HCT116 (cell line): Measurements from ENCODE around the gene RBM33. TPM values are rescaled to one million over a fixed set of nuclear protein-coding genes. Genes with fewer than 3 reads are reported as not detected.
A peak's percentile ranks its signal among the peaks of the same experiment; 100 is the strongest.

Experiments used
- ATAC-seq: fragments of 200-7000 bp; cut with Tn5 transposase; 2 replicates; pipeline ENCODE4 v1.9.1; 2020; ENCODE audit warnings: mild to moderate bottlenecking, moderate library complexity
- BruUV-seq: library from RNA; stranded (reverse); fragments of 400-500 nt; replicated peaks from 2 replicates; lab custom pipeline; 2021; lab: Mats Ljungman, UMichigan
- CTCF ChIA-PET: fragments of 300-600 bp; sonication (Branson Sonifier 250); formaldehyde crosslinking; loops from one replicate; lab custom pipeline; 2021; ENCODE audit warnings: antibody characterized with exemption; lab: Charles Lee
- POLR2A ChIA-PET: fragments of 300-600, 350-600 bp; sonication (Branson Sonifier 250); formaldehyde crosslinking; loops from one replicate; lab custom pipeline; 2021; ENCODE audit warnings: antibody characterized with exemption; lab: Charles Lee
- RAD21 ChIA-PET, 2 experiments: fragments of 300-600 bp; sonication (Branson Sonifier 250); formaldehyde crosslinking; loops; one replicate each; lab custom pipeline; 2023; ENCODE audit warnings: low total read pairs in 2 of 2; ENCODE audit not compliant: uncharacterized antibody in 2 of 2, unreplicated experiment in 2 of 2, low non-redundant PET in 1 of 2; lab: Charles Lee
- DNase-seq: peaks from one replicate; pipeline ENCODE4 v3.0.0-alpha.2; 2010; ENCODE audit warnings: low read depth, low spot score
- H2AFZ ChIP-seq: fragments of 200-600 bp; shearing (Covaris generic), sonication (generic); 2 replicates; pipeline ENCODE4 v1.6.1; 2017; ENCODE audit warnings: low read depth, mixed run types, mixed read lengths, antibody characterized with exemption, low read length; ENCODE audit not compliant: poor library complexity, severe bottlenecking
- H3K27ac ChIP-seq: 2 replicates; pipeline ENCODE4 v1.5.1; 2012; ENCODE audit warnings: low read depth, low read length
- H3K27me3 ChIP-seq: fragments of 200-600 bp; sonication (generic); 2 replicates; pipeline ENCODE4 v1.6.1; 2016; ENCODE audit warnings: mixed run types, low read length, mixed read lengths; ENCODE audit not compliant: insufficient read depth
- H3K36me3 ChIP-seq, 2 experiments: fragments of 200-500 bp in 1 of 2; fragments of 200-600 bp in 1 of 2; sonication (Bioruptor generic) in 1 of 2; sonication (generic) in 1 of 2; 2 replicates each; pipeline versions ENCODE4 v1.5.1 to v1.6.1; 2014 to 2016; ENCODE audit warnings: low read length in 2 of 2, inconsistent platforms in 1 of 2, mixed read lengths in 1 of 2, mixed run types in 1 of 2; ENCODE audit not compliant: insufficient read depth in 2 of 2, control insufficient read depth in 1 of 2
- H3K4me1 ChIP-seq, 2 experiments: fragments of 200-600 bp in 1 of 2; sonication (generic) in 1 of 2; 2 replicates each; pipeline versions ENCODE4 v1.5.1 to v1.6.1; 2012 to 2017; ENCODE audit warnings: low read length in 2 of 2, inconsistent platforms in 1 of 2, mild to moderate bottlenecking in 1 of 2, mixed read lengths in 1 of 2, mixed run types in 1 of 2, moderate library complexity in 1 of 2; ENCODE audit not compliant: insufficient read depth in 2 of 2, control insufficient read depth in 1 of 2
- H3K4me2 ChIP-seq: fragments of 200-600 bp; sonication (generic); 2 replicates; pipeline ENCODE4 v1.6.1; 2017; ENCODE audit warnings: mixed run types, low read length, mixed read lengths
- H3K4me3 ChIP-seq, 2 experiments: fragments of 200-600 bp in 1 of 2; sonication (generic) in 1 of 2; replicated peaks in 1 of 2; 2 replicates each; pipeline ENCODE4 v1.5.1; 2011 to 2016; ENCODE audit warnings: low read length in 2 of 2, control low read depth in 1 of 2, low read depth in 1 of 2, mild to moderate bottlenecking in 1 of 2, mixed read lengths in 1 of 2, mixed run types in 1 of 2
- H3K79me2 ChIP-seq: fragments of 200-600 bp; sonication (generic); 2 replicates; pipeline ENCODE4 v1.6.1; 2017; ENCODE audit warnings: mild to moderate bottlenecking, mixed run types, low read length, moderate library complexity, mixed read lengths; ENCODE audit not compliant: insufficient read depth
- H3K9ac ChIP-seq: fragments of 200-600 bp; sonication (generic); 2 replicates; pipeline ENCODE4 v1.6.1; 2016; ENCODE audit warnings: low read length, mixed read lengths
- H3K9me2 ChIP-seq: fragments of 200-600 bp; sonication (generic), shearing (Covaris generic); 2 replicates; pipeline ENCODE4 v1.6.1; 2017; ENCODE audit warnings: mixed run types, mild to moderate bottlenecking, moderate library complexity; ENCODE audit not compliant: insufficient read depth
- H3K9me3 ChIP-seq, 2 experiments: fragments of 200-500 bp in 1 of 2; fragments of 200-600 bp in 1 of 2; sonication (Bioruptor generic) in 1 of 2; sonication (generic) in 1 of 2; 2 replicates each; pipeline ENCODE4 v1.6.1; 2014 to 2017; ENCODE audit warnings: low read length in 2 of 2, mixed read lengths in 2 of 2, inconsistent platforms in 1 of 2, low read depth in 1 of 2, mild to moderate bottlenecking in 1 of 2, mixed run types in 1 of 2, moderate library complexity in 1 of 2; ENCODE audit not compliant: control insufficient read depth in 1 of 2, insufficient read depth in 1 of 2
- H4K20me1 ChIP-seq: fragments of 200-600 bp; sonication (generic), shearing (Covaris generic); 2 replicates; pipeline ENCODE4 v1.6.1; 2017; ENCODE audit warnings: mixed run types, mild to moderate bottlenecking, moderate library complexity; ENCODE audit not compliant: insufficient read depth
- CEBPB ChIP-seq: IDR thresholded peaks from 2 replicates; pipeline ENCODE4 v1.6.1; 2012; ENCODE audit warnings: low read depth
- EGR1 ChIP-seq: IDR thresholded peaks from 2 replicates; pipeline ENCODE4 v1.6.1; 2012; ENCODE audit warnings: low read depth
- ELF1 ChIP-seq: IDR thresholded peaks from 2 replicates; pipeline ENCODE4 v1.6.1; 2012; ENCODE audit warnings: low read depth, borderline replicate concordance
- EZH2 ChIP-seq: fragments of 200-600 bp; sonication (generic); IDR thresholded peaks from 2 replicates; pipeline ENCODE4 v1.6.1; 2017; ENCODE audit warnings: antibody characterized with exemption, mixed run types
- EZH2phosphoT487 ChIP-seq: fragments of 200-600 bp; IDR thresholded peaks from 2 replicates; pipeline ENCODE4 v1.6.1; 2018; ENCODE audit warnings: antibody characterized with exemption, borderline replicate concordance
- FOSL1 ChIP-seq: IDR thresholded peaks from 2 replicates; pipeline ENCODE4 v1.6.1; 2012; ENCODE audit warnings: low read depth
- JUND ChIP-seq: IDR thresholded peaks from 2 replicates; pipeline ENCODE4 v1.6.1; 2012
- MAX ChIP-seq: IDR thresholded peaks from 2 replicates; pipeline ENCODE4 v1.6.1; 2012
- POLR2A ChIP-seq: IDR thresholded peaks from 2 replicates; pipeline ENCODE4 v1.7.0; 2011; ENCODE audit warnings: borderline replicate concordance; ENCODE audit not compliant: insufficient read depth, insufficient read length; ENCODE audit errors: extremely low read depth
- POLR2AphosphoS5 ChIP-seq: IDR thresholded peaks from 2 replicates; pipeline ENCODE4 v1.6.1; 2011; ENCODE audit warnings: mild to moderate bottlenecking, low read depth, low read length, moderate library complexity
- RAD21 ChIP-seq: IDR thresholded peaks from 2 replicates; pipeline ENCODE4 v1.6.1; 2012; ENCODE audit warnings: low read depth, mild to moderate bottlenecking
- REST ChIP-seq: IDR thresholded peaks from 2 replicates; pipeline ENCODE4 v1.6.1; 2012; ENCODE audit warnings: low read depth
- SIN3A ChIP-seq: IDR thresholded peaks from 2 replicates; pipeline ENCODE4 v1.6.1; 2012; ENCODE audit warnings: low read depth
- SP1 ChIP-seq: IDR thresholded peaks from 2 replicates; pipeline ENCODE4 v1.6.1; 2012; ENCODE audit warnings: low read depth
- TCF7L2 ChIP-seq: IDR thresholded peaks from 2 replicates; pipeline ENCODE4 v1.7.0; 2011; ENCODE audit warnings: borderline replicate concordance, inconsistent platforms; ENCODE audit not compliant: insufficient read depth, insufficient read length; ENCODE audit errors: extremely low read depth
- YY1 ChIP-seq: IDR thresholded peaks from 2 replicates; pipeline ENCODE4 v1.6.1; 2011; ENCODE audit warnings: low read length, low read depth, moderate library complexity, mild to moderate bottlenecking; ENCODE audit not compliant: insufficient replicate concordance; ENCODE audit errors: extremely low read depth
- ZFX ChIP-seq: fragments of 450-650 bp; IDR thresholded peaks from 2 replicates; pipeline ENCODE4 v1.6.1; 2017
- ZNF274 ChIP-seq: fragments of 200-500 bp; sonication (Bioruptor generic); IDR thresholded peaks from 2 replicates; pipeline ENCODE4 v1.6.1; 2014; ENCODE audit warnings: mild to moderate bottlenecking, low read depth, low read length, inconsistent platforms
- intact Hi-C: fragments of 100-400 bp; cut with micrococcal nuclease; formaldehyde crosslinking; loops from 2 replicates; pipeline ENCODE4 v1.10.0; 2022
- total RNA-seq: library from RNA; stranded (reverse); gene quantifications from one replicate; pipeline ENCODE4 v1.2.1, GENCODE V29; 2021; ENCODE audit not compliant: unreplicated experiment
- TF ChIP-seq, protein P1 (sequence below): IDR thresholded peaks from 2 replicates; pipeline ENCODE4 v1.6.1; 2011; ENCODE audit warnings: mild to moderate bottlenecking, low read length, moderate library complexity; ENCODE audit not compliant: insufficient replicate concordance; ENCODE audit errors: extremely low read depth

RBM33 gene
- total RNA-seq, 1 experiment from 2014 or later: 64.3 TPM

DNA sequence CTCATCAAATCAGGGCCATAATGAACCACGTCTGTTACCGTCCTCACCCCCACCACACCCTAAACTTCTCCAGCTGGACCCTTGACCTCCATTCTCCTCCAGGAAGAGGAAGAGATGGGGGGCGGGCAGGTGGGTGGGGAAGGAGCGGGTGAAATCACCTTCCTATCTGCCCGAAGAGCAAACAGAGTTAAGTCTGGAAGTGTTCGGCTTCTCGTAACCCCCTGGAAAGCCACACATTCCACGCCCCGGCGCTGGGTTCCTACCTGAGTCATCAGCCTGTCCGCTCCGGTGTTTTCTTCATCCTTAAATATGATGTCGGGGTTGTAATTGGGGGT lies 167.1 kb downstream of the RBM33 start:
- Histone ChIP-seq H3K4me1 (peaks cover 0 to 6% of the 10 kb centered on the region in 2 experiments; a peak in 2 of 4 replicates), H4K20me1 (no peaks in the 10 kb centered on the region), H3K4me3 (no peak overlapping the region), H3K79me2 (no peaks in the 10 kb centered on the region), H3K36me3 (no peaks in the 10 kb centered on the region), H3K9ac (no peak overlapping the region), H3K9me3 (no peaks in the 10 kb centered on the region), H3K27me3 (0 out of 2 replicates have a peak, but pooled peaks cover 5% of the 10 kb centered on the region), H3K27ac (no peak overlapping the region), H2AFZ (no peak overlapping the region), H3K4me2 (peak overlapping the region; percentile 68), H3K9me2 (no peaks in the 10 kb centered on the region)
- TF ChIP-seq POLR2A (no peak), FOSL1 (no peak), REST (no peak), ZFX (no peak), EZH2phosphoT487 (no peak), JUND (no peak), MAX (no peak), YY1 (no peak), SIN3A (no peak), CEBPB (no peak), POLR2AphosphoS5 (no peak), ELF1 (no peak), ZNF274 (no peak), EZH2 (no peak), SP1 (no peak), RAD21 (no peak), EGR1 (no peak), TCF7L2 (no peak)
- TF ChIP-seq, protein P1, sequence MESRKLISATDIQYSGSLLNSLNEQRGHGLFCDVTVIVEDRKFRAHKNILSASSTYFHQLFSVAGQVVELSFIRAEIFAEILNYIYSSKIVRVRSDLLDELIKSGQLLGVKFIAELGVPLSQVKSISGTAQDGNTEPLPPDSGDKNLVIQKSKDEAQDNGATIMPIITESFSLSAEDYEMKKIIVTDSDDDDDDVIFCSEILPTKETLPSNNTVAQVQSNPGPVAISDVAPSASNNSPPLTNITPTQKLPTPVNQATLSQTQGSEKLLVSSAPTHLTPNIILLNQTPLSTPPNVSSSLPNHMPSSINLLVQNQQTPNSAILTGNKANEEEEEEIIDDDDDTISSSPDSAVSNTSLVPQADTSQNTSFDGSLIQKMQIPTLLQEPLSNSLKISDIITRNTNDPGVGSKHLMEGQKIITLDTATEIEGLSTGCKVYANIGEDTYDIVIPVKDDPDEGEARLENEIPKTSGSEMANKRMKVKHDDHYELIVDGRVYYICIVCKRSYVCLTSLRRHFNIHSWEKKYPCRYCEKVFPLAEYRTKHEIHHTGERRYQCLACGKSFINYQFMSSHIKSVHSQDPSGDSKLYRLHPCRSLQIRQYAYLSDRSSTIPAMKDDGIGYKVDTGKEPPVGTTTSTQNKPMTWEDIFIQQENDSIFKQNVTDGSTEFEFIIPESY: no peak
- intact Hi-C loops: no loop called here
- ATAC-seq (no peak), DNase-seq (no peak)
- ChIA-PET CTCF (no interaction called here), RAD21 (interaction anchor here in 1 of 2 experiments (0.7 kb wide), 1 partner anchor 507 kb away, joined by 4 read pairs; no protein-coding TSS in a partner anchor), POLR2A (no interaction called here)
- BruUV-seq: no TSS peak
